GM12801 (cell line): ENCODE results near the gene ZDHHC8.

Experiments used
- TF ChIP-seq, protein P1 (sequence below): IDR thresholded peaks from one replicate; pipeline ENCODE4 v1.5.1; 2011; ENCODE audit warnings: control low read depth; ENCODE audit not compliant: insufficient read length; ENCODE audit errors: extremely low read depth

The ZDHHC8 gene

DNA sequence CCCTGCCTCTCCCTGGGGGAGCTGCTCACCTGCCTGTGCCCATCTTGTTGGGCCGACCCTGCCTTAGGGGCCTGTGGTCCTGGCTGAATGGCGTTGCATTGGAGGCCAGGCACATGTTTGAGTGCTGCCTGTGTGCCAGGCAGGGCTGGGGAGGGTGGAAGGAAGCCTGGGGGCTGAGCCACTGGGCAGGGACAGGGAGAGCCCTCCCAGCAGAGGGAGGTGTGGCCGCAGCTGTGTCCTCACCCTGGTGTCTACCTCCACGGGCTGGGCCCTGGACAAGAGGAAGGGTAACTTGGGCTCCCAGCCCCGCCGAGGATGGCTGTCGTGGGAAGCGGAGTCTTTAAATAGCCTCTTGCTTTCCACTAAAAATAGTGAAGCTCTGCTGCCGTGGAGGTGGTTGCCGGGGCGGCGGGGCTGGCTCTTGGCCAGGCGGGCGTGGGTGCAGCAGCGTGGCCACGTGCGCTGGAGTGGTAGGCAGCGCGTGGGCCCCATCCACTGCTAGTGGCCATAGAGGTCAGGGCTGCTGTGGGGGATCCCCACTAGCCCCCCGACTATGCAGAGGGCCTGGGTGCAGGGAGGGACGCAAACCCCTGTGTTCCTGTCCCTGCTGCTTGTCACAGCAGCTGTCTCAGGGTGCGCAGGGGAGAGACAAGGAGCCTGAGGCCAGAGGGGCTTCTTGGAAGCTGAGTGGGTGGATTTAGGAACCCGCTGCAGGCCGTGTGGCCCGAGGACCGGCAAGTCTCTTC lies 6.2 kb downstream of the ZDHHC8 start:
- TF ChIP-seq, protein P1, sequence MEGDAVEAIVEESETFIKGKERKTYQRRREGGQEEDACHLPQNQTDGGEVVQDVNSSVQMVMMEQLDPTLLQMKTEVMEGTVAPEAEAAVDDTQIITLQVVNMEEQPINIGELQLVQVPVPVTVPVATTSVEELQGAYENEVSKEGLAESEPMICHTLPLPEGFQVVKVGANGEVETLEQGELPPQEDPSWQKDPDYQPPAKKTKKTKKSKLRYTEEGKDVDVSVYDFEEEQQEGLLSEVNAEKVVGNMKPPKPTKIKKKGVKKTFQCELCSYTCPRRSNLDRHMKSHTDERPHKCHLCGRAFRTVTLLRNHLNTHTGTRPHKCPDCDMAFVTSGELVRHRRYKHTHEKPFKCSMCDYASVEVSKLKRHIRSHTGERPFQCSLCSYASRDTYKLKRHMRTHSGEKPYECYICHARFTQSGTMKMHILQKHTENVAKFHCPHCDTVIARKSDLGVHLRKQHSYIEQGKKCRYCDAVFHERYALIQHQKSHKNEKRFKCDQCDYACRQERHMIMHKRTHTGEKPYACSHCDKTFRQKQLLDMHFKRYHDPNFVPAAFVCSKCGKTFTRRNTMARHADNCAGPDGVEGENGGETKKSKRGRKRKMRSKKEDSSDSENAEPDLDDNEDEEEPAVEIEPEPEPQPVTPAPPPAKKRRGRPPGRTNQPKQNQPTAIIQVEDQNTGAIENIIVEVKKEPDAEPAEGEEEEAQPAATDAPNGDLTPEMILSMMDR = no peak

DNA sequence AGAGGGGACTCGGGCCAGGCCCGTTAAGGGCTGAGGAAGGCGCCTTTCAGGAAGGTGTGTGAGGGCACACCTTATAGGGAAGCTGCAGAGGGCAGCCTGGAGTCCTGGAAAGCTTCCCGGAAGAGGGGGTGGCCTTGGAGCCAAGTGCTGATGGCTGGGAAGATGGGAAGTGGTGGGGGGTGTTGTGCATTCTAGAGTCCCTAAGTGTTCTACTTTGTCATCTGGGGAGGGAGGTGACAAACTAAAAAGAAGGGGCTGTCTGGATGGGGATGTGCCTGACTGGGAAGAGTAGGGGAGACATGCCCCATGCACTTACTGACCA lies 6.8 kb downstream of the ZDHHC8 start:
- TF ChIP-seq, protein P1 = no peak

DNA sequence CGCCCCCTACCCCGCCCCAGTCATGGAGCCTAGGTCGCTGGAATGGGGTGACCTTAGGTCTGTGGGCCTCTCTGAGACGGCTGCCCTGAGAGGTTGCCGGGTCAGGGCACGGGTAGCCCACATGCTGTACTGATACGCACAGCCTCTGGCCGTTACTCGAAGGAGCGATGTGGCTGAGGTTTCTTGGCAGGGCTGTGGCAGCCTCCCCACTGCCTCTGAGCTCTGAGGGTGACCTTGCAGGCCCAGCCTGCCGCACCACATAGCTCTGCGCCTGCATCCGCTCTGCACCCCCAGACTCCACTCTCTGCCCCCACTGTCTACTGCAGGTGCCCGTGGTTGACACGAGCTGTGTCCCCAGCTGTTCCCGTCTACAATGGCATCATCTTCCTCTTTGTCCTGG lies 7.3 kb downstream of the ZDHHC8 start:
- TF ChIP-seq, protein P1 = no peak

- TF ChIP-seq, protein P1 = no peak
Measured at GRCh38 chr22:20139391-20140106, 7.9 kb downstream of the ZDHHC8 start.

GRCh38 chr22:20140107-20140445 lies 8.5 kb downstream of the ZDHHC8 start:
- TF ChIP-seq, protein P1 = no peak

GRCh38 chr22:20140521-20140964 lies 8.9 kb downstream of the ZDHHC8 start:
- TF ChIP-seq, protein P1 = no peak

GRCh38 chr22:20141186-20142077 lies 9.8 kb downstream of the ZDHHC8 start:
- TF ChIP-seq, protein P1 = no peak
